Daoy (cell line): Measurements from ENCODE around the gene POLR2A. TPM values are rescaled to one million over a fixed set of nuclear protein-coding genes. Genes with fewer than 3 reads are reported as not detected.
A peak's percentile ranks its signal among the peaks of the same experiment; 100 is the strongest.
"Not testable (repeated sequence)": the region's sequence is repeated elsewhere in the genome, so short reads cannot be mapped to it uniquely, and the experiment has no call there.

ENCODE experiments used
- DNase-seq: peaks from one replicate; pipeline ENCODE4 v3.0.0-alpha.2; 2015; ENCODE audit warnings: low read depth
- total RNA-seq: library from RNA; depleted of rRNA; stranded (reverse); fragments of >200 nt; shearing (Covaris generic); gene quantifications from 2 replicates; pipeline ENCODE4 v1.2.3, GENCODE V29; 2014

The POLR2A gene
- total RNA-seq, 1 experiment from 2014 or later = 56.2 TPM

DNA sequence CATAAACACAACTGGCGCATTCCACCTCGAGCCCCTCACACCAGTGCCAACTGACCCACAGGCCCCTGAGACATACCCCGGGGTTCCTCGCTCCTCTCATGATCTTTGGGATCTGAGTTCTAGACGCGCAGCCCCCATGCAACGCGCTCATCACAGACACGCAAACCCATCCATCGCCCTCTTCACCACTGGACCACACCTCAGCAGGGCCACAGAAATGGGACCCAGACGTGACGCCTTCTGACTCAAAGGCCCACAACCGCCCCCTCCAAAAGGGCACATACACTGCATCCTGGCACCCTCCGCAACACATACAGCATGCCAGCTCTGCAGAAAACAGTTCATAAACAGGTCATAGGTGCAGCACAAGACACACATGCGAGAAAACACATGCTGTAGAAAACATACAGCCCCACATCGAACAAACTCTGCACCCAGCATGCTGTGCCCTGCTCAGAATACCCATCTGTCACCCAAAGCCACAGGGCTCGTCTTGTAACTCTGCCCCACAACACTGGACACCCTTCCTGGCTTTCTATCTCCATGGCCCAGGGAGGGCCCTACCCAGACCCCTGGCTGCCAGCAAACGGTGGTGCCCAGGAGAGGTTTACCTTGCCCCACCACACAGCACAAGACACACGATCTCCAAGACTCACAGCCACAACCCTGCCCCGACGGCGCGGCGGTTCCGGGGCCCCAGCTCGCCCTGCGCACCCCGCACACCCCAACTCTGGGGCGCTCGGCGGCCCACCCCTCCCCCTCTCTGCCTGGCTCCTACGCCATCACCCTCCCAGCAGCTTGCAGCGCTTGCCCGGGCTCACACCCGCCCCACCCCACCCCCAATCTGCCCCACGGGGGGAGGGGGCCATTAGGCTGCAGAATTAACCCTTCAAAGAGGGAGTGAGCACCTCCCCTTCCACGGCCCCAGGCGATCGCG, 5.6 kb upstream of the POLR2A start:
- DNase-seq = no peak

GRCh38 chr17:7479213-7480088, 4.7 kb upstream of the POLR2A start, which contains the start of gene ZBTB4:
Gene ZBTB4 (minus strand): TSS chr17:7479631. CDS start chr17:7466801, 12,830 bp downstream.
- DNase-seq = peak; percentile 61

DNA sequence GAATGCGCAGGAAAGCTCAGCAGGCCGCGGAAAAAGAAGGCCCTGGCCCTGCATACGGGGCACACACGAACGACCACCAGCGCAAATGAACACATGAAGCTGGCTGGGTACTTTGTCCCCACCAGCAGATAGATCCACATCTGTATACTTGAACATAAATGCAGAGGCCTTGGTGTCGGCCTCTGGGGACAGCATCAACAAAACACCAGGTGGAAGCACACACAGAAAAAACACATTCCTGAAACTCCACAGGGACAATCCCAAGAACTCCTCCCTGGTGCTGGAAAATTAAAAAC, 4.1 kb upstream of the POLR2A start:
- no peak for DNase-seq

DNA sequence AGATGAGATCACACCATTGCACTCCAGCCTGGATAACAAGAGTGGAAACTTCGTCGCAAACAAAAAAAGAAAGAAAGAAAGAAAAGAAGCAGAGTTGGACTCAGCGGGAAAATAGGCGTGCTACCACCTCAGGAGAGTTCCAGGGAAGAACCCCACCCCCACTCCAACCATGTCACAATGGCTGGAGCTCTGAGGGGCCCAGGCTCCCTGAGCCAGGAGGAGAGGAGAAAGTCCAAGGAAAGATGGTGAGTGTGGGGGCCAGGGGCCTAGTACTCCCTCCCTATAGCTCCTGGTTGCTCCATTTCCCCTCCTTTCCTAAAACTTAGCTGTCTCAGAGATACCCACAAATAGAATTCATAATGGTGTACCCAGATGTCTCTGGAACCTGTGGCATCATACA, 2.9 kb upstream of the POLR2A start, which contains the start of gene SLC35G6:
Gene SLC35G6 (plus strand): TSS at position 172 of the 400 bp plus-strand sequence. CDS start 71 bp downstream, at position 243.
- DNase-seq = not testable (repeated sequence)

GRCh38 chr17:7481842-7482741, 2.1 kb upstream of the POLR2A start:
- DNase-seq = not testable (repeated sequence)

DNA sequence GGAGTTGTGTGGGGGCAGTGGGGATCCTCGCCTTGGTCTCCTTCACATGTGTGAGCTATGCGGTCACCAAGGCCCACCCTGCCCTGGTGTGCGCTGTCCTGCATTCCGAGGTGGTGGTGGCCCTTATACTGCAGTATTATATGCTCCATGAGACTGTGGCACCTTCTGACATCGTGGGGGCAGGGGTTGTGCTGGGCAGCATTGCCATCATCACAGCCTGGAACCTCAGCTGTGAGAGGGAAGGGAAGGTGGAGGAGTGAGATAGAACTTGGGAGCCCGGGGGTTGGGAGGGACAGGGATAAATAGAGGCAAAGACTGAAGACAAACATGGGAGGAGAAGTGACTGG, 1.5 kb upstream of the POLR2A start:
- not testable (repeated sequence) for DNase-seq

DNA sequence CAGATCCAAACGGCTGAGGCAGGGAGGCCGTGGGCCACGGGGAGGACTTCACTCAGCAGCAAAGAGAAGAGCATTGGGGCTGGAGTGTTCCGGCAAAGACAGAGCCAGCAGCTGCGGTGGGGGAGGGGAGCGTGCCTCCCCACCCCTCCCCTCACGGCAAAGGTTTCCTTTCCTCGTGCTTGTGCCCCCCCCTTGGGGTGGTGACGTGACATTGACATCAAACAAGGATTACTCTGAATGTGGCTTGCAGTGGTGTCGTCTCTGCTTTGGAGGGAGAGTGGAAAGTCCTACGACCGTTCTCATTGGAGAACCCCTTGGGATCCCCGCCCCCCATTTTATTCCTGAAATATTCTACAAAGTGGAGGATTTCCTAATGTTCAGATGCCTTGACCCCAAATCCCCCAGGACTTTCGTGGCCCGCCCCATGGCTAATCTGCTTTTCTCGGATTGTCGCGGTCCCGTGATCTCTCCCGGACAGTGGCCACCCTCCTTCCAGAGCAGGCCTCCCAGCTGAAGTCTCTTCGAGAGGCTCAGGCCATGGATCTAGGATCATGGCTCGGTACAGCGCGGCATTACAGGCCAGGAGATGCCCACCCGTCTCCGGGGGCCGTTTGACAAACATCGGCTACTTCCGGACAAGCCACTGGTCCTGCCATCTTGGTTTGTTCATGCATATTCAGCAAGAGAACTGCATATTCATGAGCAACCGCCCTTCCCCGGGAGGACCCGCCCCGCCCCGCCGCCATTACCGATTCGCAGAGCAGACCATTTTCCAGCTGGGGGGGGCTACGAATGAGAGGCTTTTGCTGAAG, 705 bp upstream of the POLR2A start:
- DNase-seq = peak; percentile 94

DNA sequence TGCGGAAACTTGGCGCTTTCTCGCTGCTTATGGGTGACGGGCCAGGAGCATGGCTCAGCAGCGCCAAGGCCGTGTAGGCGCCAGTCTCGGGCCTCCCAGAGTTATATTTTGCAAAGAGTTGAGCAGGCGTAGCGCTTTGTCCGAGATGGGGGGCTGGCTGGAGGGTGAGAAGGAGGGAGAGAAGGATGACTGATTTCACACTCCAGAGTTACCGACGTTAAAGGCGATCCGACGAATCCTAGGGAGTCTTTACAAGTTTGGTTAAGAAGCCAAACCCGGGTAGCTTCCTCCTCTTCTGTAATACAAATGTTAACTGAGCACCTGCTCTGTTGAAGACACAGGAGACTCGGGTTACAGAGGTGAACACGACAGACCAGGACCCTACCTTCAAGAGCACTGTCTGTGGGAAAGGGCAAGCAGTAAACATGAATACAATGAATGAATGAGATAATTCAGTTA, 782 bp downstream of the POLR2A start:
- DNase-seq = no peak

GRCh38 chr17:7486181-7486580, 2.0 kb downstream of the POLR2A start:
- DNase-seq = no peak

GRCh38 chr17:7490144-7490543, 6.0 kb downstream of the POLR2A start:
- DNase-seq = no peak

GRCh38 chr17:7491583-7491982, 7.4 kb downstream of the POLR2A start:
- no peak for DNase-seq

GRCh38 chr17:7493941-7494340, 9.8 kb downstream of the POLR2A start:
- no peak for DNase-seq

DNA sequence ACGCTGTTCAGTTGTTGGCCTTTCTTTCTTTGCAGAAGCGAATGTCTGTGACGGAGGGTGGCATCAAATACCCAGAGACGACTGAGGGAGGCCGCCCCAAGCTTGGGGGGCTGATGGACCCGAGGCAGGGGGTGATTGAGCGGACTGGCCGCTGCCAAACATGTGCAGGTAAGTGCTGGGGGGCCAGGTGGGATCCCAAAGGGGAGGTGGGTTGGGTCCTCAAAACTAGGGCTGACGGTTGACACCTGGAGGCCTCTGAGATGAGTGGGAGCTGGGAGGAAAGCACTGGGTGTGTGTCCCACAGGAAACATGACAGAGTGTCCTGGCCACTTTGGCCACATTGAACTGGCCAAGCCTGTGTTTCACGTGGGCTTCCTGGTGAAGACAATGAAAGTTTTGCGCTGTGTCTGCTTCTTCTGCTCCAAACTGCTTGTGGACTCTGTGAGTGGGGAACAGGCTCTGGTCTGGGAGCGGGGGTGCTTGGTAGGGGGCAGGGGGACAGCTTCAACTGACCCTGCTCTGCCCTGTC, 11.8 kb downstream of the POLR2A start:
- DNase-seq = no peak

- no peak for DNase-seq
Observed at GRCh38 chr17:7496470-7497183, 12.5 kb downstream of the POLR2A start.

- no peak for DNase-seq
Observed at GRCh38 chr17:7497228-7497627, 13.1 kb downstream of the POLR2A start.

- no peak for DNase-seq
Observed at GRCh38 chr17:7497636-7498035, 13.5 kb downstream of the POLR2A start.

DNA sequence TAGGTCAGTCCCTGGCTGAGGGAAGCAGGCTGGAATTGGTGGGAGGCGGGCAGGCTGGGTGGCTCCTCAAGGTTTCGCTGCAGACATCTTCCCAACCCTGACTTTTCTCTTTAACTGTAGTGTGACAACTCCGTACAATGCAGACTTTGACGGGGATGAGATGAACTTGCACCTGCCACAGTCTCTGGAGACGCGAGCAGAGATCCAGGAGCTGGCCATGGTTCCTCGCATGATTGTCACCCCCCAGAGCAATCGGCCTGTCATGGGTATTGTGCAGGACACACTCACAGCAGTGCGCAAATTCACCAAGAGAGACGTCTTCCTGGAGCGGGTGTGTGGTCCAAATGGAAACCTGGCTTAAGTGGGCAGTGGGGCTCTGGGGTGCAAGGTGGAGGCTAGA, 15.0 kb downstream of the POLR2A start:
- no peak for DNase-seq

- DNase-seq = no peak
Observed at GRCh38 chr17:7501729-7502128, 17.6 kb downstream of the POLR2A start.

DNA sequence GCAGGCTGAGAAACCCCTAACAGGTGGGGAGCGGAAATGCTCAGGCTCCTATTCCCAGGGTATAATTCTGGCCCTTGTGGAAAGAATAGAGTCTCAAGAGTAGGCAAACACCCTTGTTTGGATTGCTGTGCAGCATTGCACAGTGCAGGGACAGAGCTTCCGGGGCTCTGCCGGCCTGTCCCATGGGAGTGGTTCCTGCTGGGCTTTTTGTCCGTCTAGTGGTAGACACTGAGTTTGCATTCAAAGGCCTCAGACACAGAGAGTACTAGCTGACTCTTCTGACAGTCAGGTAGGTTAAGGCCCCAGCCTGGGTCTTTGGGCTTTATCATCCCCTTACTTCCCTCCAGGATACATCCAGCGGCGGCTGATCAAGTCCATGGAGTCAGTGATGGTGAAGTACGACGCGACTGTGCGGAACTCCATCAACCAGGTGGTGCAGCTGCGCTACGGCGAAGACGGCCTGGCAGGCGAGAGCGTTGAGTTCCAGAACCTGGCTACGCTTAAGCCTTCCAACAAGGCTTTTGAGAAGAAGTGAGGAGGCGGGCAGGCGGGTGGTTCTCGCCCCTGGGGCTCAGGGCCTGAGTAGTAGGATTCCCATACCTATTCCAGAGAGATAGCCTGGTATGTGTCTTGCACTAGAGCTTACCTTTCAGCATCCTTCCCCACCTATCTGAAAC, 18.1 kb downstream of the POLR2A start:
- no peak for DNase-seq
